ENCODE measurements around the gene LIFR.

LIFR gene

GRCh38 chr5:38548064-38548759 lies 8.2 kb downstream of the LIFR start:
- DNase-seq (ENCODE audit: low read depth in 2 of 2, low spot score in 1 of 2): no peak

DNA sequence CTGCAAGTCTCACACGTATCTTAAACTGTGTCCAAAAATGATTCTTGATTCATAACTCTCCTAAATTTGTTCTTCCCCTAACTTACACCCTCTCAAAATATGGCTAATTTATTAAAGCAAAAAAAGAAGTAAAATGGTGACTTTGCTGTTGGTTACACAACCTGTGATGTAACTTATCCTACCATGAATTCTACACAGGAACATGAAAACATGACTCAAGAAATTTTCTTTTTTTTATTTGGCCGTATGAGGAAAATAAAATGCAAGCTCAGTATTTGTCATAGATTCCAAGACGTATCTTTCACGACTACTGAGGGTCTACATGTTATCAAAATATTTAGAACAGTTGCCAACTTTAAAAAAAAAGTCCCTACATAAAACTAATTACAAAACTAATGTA lies 9.2 kb downstream of the LIFR start:
- no peak for DNase-seq (ENCODE audit: low read depth in 2 of 2, low spot score in 1 of 2)

GRCh38 chr5:38546691-38547146 lies 9.7 kb downstream of the LIFR start:
- no peak for DNase-seq (ENCODE audit: low read depth in 2 of 2, low spot score in 1 of 2)

DNA sequence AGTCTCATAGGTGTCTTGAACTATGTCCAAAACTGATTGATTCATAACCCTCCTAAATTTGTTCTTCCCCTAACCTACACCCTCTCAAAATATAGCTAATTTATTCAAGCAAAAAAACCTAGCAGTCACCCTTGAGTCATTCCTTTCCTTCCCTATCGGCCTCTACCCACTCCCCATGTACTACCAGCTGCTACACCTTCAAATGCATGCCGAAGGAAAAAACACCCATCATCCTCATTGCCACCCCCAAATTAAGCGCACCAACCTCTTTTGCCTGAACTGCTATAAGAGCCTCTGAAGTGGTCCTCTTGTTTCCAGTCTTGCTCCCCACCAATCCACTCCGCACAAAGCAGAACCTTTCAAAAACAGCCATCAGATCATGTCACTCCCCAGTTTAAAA lies 12.6 kb downstream of the LIFR start:
- DNase-seq (ENCODE audit: low read depth in 2 of 2, low spot score in 1 of 2): no peak

DNA sequence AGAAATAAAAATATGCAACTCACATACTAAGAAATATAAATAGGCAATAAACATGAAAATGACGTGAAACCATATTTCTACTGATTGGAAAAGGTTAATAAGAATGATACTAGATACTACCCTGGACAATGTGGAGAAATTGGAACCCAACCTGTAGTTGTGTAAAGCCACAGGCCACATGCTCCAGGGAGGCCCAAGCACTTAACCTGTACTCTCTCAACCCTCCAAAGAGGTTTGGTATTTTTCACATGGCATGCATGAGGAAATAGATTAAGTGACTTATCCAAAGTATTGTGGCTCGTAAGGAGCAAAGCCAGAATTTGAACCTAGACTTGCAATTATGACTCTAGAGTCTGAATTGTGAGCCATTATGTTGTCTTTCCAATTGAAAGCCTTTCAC lies 13.4 kb downstream of the LIFR start:
- no peak for DNase-seq (ENCODE audit: low read depth in 2 of 2, low spot score in 1 of 2)

DNA sequence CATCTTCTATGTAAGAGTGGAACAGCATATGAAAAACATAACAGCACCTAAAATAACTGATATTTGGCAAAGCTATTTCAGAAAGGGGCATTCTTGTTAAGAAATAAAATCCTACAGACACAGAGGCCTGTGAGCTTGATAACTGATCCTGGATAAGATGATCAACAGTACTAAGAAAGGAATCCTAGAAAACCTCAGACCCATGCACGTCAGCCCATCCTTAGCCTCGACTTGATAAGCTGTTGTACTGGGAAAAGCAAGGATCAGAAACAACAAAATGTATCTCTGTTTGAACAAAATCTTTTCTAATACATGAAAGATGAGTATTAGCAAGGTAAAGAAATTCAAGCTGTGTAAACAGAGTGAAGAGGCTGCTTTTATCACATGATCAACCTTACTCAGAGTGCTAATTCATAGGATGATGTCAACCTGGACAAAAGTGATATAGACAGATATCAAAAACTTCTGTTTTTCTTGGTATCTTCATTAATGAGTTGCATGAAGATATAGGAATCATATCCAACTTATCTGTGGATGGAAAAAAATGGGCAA lies 15.2 kb downstream of the LIFR start:
- DNase-seq (ENCODE audit: low read depth in 2 of 2, low spot score in 1 of 2): no peak

DNA sequence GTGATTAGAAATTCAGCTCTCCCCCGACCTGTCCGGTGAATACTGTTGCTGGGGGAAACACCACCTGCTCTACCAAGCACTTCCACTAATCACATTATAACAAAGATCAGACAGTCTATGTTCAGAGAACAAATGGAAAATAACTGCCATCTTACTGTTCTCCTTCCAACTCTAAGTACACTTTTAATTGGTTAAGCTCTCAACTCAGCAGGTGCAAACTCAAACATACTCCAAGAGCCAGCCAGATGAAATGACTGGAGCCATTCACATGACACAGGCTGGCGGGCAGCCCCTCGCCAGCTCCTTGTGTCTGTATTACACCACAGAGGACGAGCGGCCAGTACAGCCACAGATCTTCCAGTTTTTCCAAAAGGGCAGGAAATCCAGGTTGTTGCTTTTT lies 16.1 kb downstream of the LIFR start:
- DNase-seq (ENCODE audit: low read depth in 2 of 2, low spot score in 1 of 2): no peak

DNA sequence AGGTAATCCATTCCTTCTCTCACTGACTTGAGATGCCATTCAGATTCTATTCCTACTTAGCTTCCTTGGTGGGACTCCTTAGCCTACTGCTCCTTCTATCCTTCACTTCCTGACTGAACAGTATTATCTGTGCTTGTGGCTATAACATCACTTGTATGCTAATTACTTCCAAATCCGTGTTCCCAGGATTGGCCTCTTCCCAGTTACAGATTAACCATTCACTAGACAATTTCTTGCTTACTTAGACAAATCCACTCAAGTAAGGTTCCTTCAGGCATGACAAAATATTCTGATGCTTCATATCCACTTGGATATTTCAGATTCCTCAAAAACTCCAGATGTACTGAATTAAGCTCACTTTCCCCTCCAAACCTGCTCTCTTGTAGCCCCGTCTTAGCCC lies 18.3 kb downstream of the LIFR start:
- no peak for DNase-seq (ENCODE audit: low read depth in 2 of 2, low spot score in 1 of 2)

DNA sequence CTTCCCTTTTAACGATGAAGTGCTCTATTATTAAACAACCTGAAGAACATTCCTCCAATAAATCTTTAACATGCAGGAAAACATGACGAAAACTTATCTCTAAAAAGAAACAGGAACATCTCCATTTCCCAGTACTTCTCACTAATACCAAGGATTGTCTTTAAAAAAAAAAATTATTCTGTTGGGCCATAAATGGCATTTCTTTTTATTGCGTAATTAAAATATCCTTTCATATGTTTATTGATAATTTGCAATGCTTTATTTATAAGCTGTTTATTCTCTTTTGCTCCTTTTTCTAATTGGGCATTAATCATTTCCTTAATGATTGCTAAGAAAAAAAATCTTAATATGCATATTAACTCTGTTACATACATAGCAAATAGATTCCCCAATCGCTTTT lies 18.9 kb downstream of the LIFR start:
- no peak for DNase-seq (ENCODE audit: low read depth in 2 of 2, low spot score in 1 of 2)

DNA sequence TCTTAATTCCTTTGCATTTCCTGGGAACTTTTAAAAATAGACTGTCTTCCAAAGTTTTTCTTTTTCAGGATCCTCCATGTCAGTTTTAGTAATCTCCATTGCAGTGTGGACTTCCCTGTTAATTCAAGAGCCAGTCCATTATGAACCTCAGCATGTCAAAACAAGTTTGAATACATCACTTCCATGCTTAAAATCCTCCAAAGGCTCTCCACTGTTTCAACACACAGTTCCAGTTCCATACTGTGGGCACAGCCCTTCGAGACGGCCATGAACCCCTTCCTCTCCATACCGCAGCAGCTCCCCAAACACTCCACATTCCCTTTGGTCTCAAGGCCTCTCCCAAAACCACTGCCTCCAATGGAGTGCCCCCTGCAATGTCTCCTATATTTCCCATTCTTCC lies 19.5 kb downstream of the LIFR start:
- no peak for DNase-seq (ENCODE audit: low read depth in 2 of 2, low spot score in 1 of 2)

- DNase-seq (ENCODE audit: low read depth in 2 of 2, low spot score in 1 of 2): no peak
These were observed 20.6 kb downstream of the LIFR start for GRCh38 chr5:38535845-38536244.

DNA sequence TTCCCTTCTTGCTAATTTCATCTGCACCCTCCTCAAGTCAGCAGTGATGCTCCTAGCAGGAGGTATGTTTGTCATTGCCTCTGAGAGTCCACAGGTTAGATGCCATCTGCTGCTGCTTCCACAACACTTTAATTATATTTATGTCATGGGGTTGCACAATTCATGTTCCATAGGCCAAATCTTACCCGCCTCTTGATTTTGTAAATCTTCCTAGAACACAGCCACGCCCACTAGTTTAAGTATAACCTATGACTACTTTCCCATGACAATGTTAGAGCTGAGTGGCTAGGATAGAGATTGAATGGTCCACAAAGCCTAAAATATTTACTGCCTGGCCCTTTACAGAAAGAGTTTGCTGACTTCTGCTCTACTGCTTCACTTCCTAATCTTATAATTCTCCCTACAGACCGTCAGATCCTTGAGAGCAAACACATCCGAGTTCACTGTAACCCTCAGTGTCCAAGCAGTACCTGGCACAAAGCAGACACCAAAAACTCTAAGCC lies 21.1 kb downstream of the LIFR start:
- no peak for DNase-seq (ENCODE audit: low read depth in 2 of 2, low spot score in 1 of 2)

GRCh38 chr5:38534156-38534453 lies 22.3 kb downstream of the LIFR start:
- DNase-seq (ENCODE audit: low read depth in 2 of 2, low spot score in 1 of 2): no peak

- no peak for DNase-seq (ENCODE audit: low read depth in 2 of 2, low spot score in 1 of 2)
These were observed 22.9 kb downstream of the LIFR start for GRCh38 chr5:38533286-38534155.

DNA sequence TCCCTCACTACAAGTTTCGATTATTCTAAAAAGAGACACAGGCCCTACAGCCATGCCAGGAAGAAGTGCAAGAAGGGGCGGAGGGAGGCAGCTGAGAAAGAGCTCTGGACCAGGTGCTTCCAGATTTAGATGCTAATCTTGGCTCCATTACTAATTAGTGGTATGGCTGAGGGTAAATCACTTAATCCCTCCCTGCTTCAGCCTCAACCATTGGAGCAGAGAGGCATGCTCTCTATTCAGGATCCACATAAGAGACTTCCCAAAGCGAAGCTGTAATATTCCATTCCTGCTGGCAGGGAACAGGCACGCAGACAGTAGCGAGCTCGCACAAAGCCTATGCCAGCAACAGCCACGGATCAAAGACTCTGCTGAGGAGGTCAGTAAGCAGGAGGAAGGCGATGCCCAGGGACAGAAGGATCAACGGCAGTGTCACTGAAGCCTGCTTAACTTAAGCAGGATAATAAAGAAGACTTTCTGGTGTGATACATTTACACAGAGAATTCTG lies 24.2 kb downstream of the LIFR start:
- no peak for DNase-seq (ENCODE audit: low read depth in 2 of 2, low spot score in 1 of 2)

DNA sequence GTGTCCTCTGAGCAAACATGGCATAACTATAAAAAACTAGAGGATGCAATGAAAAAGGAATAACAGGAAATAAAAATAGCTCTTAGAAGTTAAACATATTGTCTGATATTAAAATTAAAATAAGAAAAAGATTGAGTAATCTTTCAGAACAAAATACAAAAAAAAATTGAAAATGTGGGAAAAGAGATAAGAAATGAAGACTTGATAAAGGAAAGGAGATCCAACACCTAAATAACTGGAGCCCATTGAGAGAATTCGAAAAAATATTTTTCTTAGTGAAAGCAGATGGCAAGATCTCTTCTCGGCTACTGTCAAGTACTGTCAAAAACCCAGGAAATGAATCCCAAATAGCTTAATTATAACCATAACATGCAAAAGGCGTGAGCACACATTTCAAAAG lies 24.9 kb downstream of the LIFR start:
- no peak for DNase-seq (ENCODE audit: low read depth in 2 of 2, low spot score in 1 of 2)

- DNase-seq (ENCODE audit: low read depth in 2 of 2, low spot score in 1 of 2): no peak
These were observed 26.3 kb downstream of the LIFR start for GRCh38 chr5:38529955-38530646.

GRCh38 chr5:38528162-38528703 lies 28.2 kb downstream of the LIFR start:
- DNase-seq (ENCODE audit: low read depth in 2 of 2, low spot score in 1 of 2): no peak

DNA sequence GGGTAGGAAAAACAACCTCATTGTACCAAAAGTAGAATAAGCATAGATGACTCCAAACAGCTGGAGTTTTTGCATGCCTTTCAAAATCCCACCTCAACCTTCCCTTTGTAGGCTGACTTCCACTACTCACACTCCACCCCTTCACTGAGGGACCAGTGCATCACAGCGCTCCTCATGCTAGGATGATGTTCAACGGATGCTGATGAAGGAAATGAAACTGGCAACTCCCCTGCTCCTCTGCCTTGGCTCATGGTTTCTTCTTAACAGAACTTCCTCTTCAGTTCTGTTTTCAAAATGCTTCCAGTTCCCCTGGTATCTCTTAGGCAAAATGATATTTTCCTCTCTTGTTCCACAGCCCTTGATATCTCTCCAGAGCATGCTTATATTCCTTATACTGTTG lies 29.0 kb downstream of the LIFR start:
- DNase-seq (ENCODE audit: low read depth in 2 of 2, low spot score in 1 of 2): no peak

- DNase-seq (ENCODE audit: low read depth in 2 of 2, low spot score in 1 of 2): no peak
These were observed 32.4 kb downstream of the LIFR start for GRCh38 chr5:38524022-38524421.

DNA sequence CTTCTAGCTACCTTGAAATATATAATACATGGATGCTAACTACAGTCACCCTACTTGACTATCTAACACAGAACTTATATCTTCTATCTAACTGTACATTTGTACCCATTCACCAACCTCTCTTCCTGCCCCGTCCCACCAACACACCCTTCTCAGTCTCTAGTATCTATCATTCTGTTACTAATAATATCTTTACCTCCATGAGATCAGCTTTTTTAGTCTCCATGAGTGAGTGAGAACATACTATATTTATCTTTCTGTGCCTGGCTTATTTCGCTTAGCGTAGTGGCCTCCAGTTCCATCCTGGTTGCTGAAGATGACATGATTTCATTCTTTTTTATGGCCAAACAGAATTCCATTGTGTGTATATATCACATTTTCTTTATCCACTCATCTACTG lies 37.0 kb downstream of the LIFR start:
- no peak for DNase-seq (ENCODE audit: low read depth in 2 of 2, low spot score in 1 of 2)
